Esophagus squamous epithelium (tissue), 4 donors: ENCODE results near the gene SLC34A1.
A peak's percentile ranks its signal among the peaks of the same experiment; 100 is the strongest.

Experiments used
- POLR2A ChIP-seq, 4 donors: fragments of 450-650 bp; IDR thresholded peaks; one replicate each; pipeline ENCODE4 v1.6.1; 2017; ENCODE audit warnings: antibody characterized with exemption in 4 of 4, mild to moderate bottlenecking in 4 of 4, moderate library complexity in 3 of 4
- TF ChIP-seq, protein P1 (sequence below), 6 experiments: fragments of 450-650 bp in 4 of 6; fragments of 200-600 bp in 2 of 6; sonication (generic) in 2 of 6; IDR thresholded peaks; one replicate each; pipeline ENCODE4 v1.5.1; 2016 to 2019; ENCODE audit warnings: antibody characterized with exemption in 6 of 6, mild to moderate bottlenecking in 4 of 6, moderate library complexity in 4 of 6

DNA sequence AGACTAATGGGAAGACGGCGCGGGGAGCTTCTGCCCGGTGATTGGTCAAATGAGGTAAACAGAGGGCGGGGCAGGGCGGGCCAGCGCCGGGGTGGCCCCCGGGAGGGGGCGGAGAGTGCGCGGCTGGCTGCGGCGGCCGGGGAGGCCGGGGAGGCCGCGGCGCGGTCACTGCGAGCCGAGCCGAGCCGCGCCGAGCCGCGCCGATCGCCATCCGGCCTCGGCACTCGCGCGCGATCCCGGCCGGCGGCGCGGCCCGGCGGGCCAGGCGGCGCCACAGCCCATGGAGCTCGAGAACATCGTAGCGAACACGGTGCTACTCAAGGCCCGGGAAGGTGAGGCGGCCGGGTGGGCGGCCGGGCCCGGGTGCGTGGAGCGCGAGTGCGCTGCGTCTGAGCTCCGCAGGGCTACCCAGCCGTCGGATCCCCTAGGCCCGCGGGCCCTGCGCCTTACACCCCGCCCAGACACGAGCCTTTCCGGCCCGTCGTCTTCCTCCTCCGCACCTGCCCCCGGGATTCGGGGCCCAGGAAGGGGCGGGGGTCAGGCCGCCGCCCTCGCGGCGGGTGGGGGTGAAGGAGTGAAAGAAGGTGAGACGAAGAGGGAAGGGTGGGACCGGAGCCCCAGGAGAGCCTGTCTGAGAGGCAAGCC is 42.5 kb downstream of the SLC34A1 start, which contains the start of gene GRK6:
- TF ChIP-seq, protein P1, sequence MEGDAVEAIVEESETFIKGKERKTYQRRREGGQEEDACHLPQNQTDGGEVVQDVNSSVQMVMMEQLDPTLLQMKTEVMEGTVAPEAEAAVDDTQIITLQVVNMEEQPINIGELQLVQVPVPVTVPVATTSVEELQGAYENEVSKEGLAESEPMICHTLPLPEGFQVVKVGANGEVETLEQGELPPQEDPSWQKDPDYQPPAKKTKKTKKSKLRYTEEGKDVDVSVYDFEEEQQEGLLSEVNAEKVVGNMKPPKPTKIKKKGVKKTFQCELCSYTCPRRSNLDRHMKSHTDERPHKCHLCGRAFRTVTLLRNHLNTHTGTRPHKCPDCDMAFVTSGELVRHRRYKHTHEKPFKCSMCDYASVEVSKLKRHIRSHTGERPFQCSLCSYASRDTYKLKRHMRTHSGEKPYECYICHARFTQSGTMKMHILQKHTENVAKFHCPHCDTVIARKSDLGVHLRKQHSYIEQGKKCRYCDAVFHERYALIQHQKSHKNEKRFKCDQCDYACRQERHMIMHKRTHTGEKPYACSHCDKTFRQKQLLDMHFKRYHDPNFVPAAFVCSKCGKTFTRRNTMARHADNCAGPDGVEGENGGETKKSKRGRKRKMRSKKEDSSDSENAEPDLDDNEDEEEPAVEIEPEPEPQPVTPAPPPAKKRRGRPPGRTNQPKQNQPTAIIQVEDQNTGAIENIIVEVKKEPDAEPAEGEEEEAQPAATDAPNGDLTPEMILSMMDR (IDR thresholded peaks at IDR 0.05) = no peak
- peak in 2 of 4 donors; percentile 36 to 52 for TF ChIP-seq POLR2A (IDR thresholded peaks at IDR 0.05)
